SK-N-MC (cell line): ENCODE results near the gene RPP14.

Experiments
- EZH2 ChIP-seq: fragments of 200-600 bp; sonication (generic); IDR thresholded peaks from one replicate; pipeline ENCODE4 v1.6.1; 2017; ENCODE audit warnings: antibody characterized with exemption
- FOXP2 ChIP-seq: optimal IDR thresholded peaks from 2 replicates; pipeline ENCODE3; 2011; ENCODE audit warnings: mild to moderate bottlenecking, moderate library complexity; ENCODE audit not compliant: insufficient read depth; ENCODE audit errors: extremely low read length, control extremely low read depth
- POLR2AphosphoS5 ChIP-seq: IDR thresholded peaks from 2 replicates; pipeline ENCODE4 v1.6.1; 2012; ENCODE audit warnings: mild to moderate bottlenecking, low read depth, low read length, borderline replicate concordance

- TF ChIP-seq EZH2 (no peak), POLR2AphosphoS5 (no peak), FOXP2 (no peak)
These were observed 60.7 kb downstream of the RPP14 start for GRCh38 chr3:58366699-58367098.
